ENCODE measurements around the gene C7orf33. TPM values are rescaled to one million over a fixed set of nuclear protein-coding genes. Genes with fewer than 3 reads are reported as not detected.
"Not testable (repeated sequence)": the region's sequence is repeated elsewhere in the genome, so short reads cannot be mapped to it uniquely, and the experiment has no call there.

The C7orf33 gene
- total RNA-seq, 2 donors from 2014 or later, result not detected

DNA sequence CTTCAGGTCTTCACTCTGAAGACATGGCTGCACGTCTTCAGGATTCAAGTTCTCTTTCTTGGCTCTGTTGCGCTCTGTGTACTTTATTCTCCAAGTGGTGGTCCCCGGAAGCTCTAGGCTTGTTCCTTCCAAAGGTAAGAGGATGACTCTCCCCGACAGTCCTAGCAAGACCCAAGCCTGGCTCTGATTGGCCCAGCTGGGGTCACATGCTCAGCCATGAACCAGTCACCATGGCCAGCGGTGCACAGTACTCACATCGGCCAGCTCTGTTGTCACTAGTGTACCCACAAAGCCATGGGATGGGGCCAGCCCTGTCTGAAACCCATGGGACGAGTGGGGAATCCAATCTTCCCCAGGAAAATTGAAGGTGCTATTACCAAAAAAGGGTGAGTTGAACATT is 5.2 kb upstream of the C7orf33 start:
- Histone ChIP-seq H3K27ac (no peak overlapping the region), H3K4me1 (no peaks in the 10 kb centered on the region), H3K4me3 (no peak overlapping the region), H3K9me3 (no peaks in the 10 kb centered on the region), H3K36me3 (no peaks in the 10 kb centered on the region), H3K27me3 (no peaks in the 10 kb centered on the region)
- TF ChIP-seq, protein P1, sequence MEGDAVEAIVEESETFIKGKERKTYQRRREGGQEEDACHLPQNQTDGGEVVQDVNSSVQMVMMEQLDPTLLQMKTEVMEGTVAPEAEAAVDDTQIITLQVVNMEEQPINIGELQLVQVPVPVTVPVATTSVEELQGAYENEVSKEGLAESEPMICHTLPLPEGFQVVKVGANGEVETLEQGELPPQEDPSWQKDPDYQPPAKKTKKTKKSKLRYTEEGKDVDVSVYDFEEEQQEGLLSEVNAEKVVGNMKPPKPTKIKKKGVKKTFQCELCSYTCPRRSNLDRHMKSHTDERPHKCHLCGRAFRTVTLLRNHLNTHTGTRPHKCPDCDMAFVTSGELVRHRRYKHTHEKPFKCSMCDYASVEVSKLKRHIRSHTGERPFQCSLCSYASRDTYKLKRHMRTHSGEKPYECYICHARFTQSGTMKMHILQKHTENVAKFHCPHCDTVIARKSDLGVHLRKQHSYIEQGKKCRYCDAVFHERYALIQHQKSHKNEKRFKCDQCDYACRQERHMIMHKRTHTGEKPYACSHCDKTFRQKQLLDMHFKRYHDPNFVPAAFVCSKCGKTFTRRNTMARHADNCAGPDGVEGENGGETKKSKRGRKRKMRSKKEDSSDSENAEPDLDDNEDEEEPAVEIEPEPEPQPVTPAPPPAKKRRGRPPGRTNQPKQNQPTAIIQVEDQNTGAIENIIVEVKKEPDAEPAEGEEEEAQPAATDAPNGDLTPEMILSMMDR (IDR thresholded peaks at IDR 0.05), result no peak
- DNase-seq (ENCODE audit: low spot score), result no peak

DNA sequence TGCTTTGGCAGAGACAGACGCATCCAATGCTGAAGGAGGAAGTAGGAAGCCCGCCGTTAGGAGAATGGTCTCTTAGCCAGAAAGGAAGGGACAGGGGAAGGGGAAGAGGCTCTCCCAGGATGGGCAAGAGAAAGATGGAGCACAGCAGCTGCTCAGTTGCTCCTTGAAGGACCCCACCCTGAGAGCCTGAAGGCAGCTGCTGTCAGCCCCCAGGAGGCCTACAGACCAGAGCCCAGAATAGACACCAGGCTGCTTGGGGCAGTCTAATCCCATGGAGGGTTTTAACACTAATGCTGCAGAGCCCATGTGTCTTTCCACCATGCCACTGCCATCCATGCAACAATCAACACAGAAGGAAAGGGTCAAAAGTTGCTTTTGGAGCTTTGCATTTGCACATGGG is 3.5 kb upstream of the C7orf33 start:
- Histone ChIP-seq H3K36me3 (no peaks in the 10 kb centered on the region), H3K27ac (no peak overlapping the region), H3K4me3 (no peak overlapping the region), H3K4me1 (no peaks in the 10 kb centered on the region), H3K9me3 (no peaks in the 10 kb centered on the region), H3K27me3 (no peaks in the 10 kb centered on the region)
- TF ChIP-seq, protein P1 (IDR thresholded peaks at IDR 0.05), result no peak
- DNase-seq (ENCODE audit: low spot score), result no peak

DNA sequence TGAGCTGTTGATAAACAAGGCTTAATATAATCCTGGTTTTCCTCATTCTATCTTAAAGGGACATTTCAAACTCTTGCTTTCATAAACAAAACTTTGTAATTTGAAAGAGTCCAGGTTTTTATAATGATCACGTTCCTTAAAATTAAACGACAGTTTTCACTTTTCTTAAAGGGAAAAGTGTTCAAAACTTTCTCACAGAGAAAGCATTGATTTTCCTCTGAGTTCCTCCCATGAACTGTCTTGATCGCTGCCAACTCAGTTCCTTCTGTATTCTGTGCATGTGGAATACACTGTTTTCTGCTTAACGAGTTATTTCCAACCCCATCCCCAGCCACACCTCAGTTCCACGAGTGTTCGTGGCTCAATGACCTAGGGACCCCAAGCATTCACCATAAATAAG is 2.4 kb upstream of the C7orf33 start:
- H3K27me3 ChIP-seq, result no peaks in the 10 kb centered on the region
- TF ChIP-seq, protein P1 (IDR thresholded peaks at IDR 0.05), result no peak
- H3K27ac ChIP-seq, result no peak overlapping the region
- H3K9me3 ChIP-seq, result no peaks in the 10 kb centered on the region
- no peaks in the 10 kb centered on the region for H3K36me3 ChIP-seq
- no peak overlapping the region for H3K4me3 ChIP-seq
- no peaks in the 10 kb centered on the region for H3K4me1 ChIP-seq
- no peak for DNase-seq (ENCODE audit: low spot score)

DNA sequence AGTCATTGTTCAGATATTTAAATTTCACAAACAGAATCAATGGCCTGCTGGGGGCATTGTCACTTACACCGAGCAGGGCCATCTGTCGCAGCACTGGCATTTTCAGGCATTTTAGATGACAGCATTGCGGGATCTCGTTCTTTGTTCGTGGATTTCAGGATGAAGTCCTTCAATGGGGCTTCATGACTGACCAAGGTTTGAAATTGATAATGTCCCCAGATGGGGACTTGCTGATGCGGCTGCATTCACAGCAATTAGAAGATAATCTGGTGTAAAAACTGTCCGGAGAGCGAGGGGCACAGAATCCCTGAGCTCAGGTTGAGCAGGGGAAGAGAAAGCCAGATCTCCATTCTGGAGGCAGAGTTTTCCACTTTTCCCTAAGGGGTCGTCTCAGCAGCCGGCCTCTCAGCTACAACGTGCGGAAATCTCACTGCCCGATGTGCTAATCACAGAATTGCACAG is 1.9 kb upstream of the C7orf33 start:
- Histone ChIP-seq H3K36me3 (no peaks in the 10 kb centered on the region), H3K27me3 (no peaks in the 10 kb centered on the region), H3K4me1 (no peaks in the 10 kb centered on the region), H3K27ac (no peak overlapping the region), H3K9me3 (no peaks in the 10 kb centered on the region), H3K4me3 (no peak overlapping the region)
- DNase-seq (ENCODE audit: low spot score), result no peak
- TF ChIP-seq, protein P1 (IDR thresholded peaks at IDR 0.05), result no peak

DNA sequence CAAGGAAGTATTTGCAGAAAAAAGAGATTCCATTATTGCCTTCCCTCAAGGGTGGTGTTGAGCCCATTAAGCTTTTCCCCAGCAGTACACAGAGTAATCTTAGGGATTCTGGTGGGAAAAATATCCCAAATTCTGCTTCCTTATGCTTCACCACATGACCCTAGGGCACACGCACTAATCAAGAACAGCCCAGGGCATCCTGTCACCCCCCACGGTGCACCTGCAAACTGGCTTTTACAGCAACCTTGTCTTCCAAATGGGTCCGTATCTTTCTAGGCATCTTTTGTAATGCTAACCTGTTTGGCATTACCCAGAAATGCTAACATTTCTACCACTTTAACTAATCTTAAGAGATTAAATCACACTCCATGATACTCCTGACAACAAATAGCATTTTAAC is 926 bp upstream of the C7orf33 start:
- Histone ChIP-seq H3K27ac (no peak overlapping the region), H3K4me1 (no peaks in the 10 kb centered on the region), H3K36me3 (no peaks in the 10 kb centered on the region), H3K27me3 (no peaks in the 10 kb centered on the region), H3K4me3 (no peak overlapping the region), H3K9me3 (no peaks in the 10 kb centered on the region)
- TF ChIP-seq, protein P1 (IDR thresholded peaks at IDR 0.05), result no peak
- no peak for DNase-seq (ENCODE audit: low spot score)

DNA sequence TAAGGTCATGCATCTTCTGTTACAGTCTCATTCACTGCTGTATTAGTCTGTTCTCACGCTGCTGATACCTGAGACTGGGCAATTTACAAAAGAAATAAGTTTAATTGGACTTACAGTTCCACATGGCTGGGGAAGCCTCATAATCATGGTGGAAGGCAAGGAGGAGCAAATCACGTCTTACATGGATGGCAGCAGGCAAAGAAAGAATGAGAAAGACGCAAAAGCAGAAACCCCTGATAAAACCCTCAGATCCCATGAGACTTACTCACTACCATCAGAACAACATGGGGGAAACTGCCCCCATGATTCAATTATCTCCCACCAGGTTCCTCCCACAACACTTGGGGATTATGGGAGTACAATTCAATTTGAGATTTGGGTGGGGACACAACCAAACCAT is 5.8 kb downstream of the C7orf33 start:
- not testable (repeated sequence) for H3K27me3 ChIP-seq; H3K4me1 ChIP-seq; DNase-seq (ENCODE audit: low spot score); H3K27ac ChIP-seq; H3K4me3 ChIP-seq; H3K9me3 ChIP-seq; H3K36me3 ChIP-seq

Measured in right atrium auricular region (tissue), 2 donors.